ENCODE results near the gene APCDD1. TPM values are rescaled to one million over a fixed set of nuclear protein-coding genes. Genes with fewer than 3 reads are reported as not detected.

The APCDD1 gene
- polyA plus RNA-seq, 1 experiment, result 0.01 TPM

DNA sequence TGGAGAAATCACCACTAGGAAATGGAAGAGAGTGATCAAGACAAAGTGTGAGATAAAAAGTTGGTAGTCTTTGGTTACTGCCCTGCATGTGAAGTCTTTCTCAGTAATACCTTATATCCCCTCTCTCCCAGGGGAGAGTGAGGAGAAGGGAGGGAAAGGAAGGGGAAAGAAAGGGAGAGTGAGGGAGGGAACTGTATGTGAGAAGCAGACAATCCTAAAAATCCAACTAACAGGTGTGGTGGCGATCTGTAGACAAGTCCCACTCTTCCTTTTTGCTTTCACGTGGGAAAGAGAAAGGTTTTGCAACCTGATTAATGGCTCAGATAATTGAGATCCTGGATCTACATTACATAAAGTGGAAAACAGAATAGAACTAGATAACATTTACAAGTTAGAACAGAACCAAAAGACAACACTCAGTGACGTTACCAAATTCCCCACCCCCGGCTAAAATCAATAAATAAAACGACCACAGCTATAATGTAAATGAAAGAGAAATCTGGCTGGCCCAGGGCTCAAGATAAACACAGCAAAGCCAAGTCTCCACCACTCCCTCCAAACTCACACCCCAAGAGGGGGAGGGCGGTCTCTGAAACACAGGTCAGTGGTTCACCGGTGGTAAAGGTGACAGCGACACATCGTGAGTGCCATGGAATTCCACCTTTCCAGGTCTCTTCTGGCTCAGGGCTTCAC, 10.0 kb upstream of the APCDD1 start:
- Histone ChIP-seq H3K27ac (ENCODE audit: low read depth, low read length) (no peak overlapping the region), H3K4me3 (ENCODE audit: low read depth, low read length) (no peak overlapping the region), H3K9me3 (ENCODE audit: control insufficient read depth, insufficient read depth, low read length) (no peaks in the 10 kb centered on the region), H3K27me3 (ENCODE audit: control insufficient read depth, insufficient read depth, low read length) (peaks cover 6% of the 10 kb centered on the region)
- ChIA-PET CTCF (no interaction called here), POLR2A (no interaction called here)
- TF ChIP-seq CTCF (IDR thresholded peaks at IDR 0.05; ENCODE audit: low read depth, low read length), result no peak
- DNase-seq (ENCODE audit: low read depth, low spot score), result no peak

DNA sequence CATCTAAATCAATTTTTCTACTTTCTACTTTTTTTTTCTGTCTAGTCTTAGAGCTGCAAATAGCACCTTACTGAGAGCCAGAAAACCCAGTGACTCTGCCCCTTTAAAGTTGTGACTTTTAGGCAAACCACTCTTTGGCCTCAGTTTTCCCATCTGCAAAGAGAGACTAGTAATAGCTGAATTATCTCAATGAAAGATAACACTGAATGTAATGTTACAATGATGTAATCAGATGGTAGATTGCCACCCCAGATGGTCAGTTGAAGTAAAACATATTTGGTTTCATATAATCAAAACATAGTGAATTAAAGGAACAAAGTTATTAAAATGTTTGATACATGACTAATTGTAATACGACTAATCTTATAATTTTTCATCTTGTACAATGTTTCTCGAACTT, 5.0 kb upstream of the APCDD1 start:
- Histone ChIP-seq H3K27ac (ENCODE audit: low read depth, low read length) (no peak overlapping the region), H3K9me3 (ENCODE audit: control insufficient read depth, insufficient read depth, low read length) (peaks cover 3% of the 10 kb centered on the region; the same call in 1 of the 2 replicates), H3K4me3 (ENCODE audit: low read depth, low read length) (no peak overlapping the region), H3K27me3 (ENCODE audit: control insufficient read depth, insufficient read depth, low read length) (peaks cover 18% of the 10 kb centered on the region)
- DNase-seq (ENCODE audit: low read depth, low spot score), result no peak
- ChIA-PET CTCF (no interaction called here), POLR2A (no interaction called here)
- TF ChIP-seq CTCF (IDR thresholded peaks at IDR 0.05; ENCODE audit: low read depth, low read length), result no peak

DNA sequence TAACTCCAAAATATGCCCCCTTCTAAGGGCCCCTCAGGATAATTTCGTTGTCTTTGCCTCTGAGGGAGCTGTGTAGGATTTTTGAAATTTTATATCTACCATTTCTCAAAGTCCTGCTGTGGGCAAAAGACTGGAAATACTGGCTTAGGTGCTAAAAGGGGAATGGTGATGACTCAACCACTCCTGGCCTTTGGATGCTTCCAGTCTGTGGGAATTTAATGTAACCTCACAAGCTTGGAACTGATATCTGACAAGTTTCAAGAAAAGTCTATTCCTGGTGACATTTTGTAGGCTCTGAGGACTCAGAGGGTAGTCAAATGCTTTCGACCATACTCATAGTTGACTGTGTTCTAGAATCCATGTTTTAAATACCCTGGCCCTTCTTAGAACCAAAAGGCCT, 3.4 kb upstream of the APCDD1 start:
- H3K27me3 ChIP-seq (ENCODE audit: control insufficient read depth, insufficient read depth, low read length), result peaks cover 29% of the 10 kb centered on the region
- peaks cover 3% of the 10 kb centered on the region; the same call in 1 of the 2 replicates for H3K9me3 ChIP-seq (ENCODE audit: control insufficient read depth, insufficient read depth, low read length)
- H3K27ac ChIP-seq (ENCODE audit: low read depth, low read length), result no peak overlapping the region
- no peak overlapping the region for H3K4me3 ChIP-seq (ENCODE audit: low read depth, low read length)
- no peak for TF ChIP-seq CTCF (IDR thresholded peaks at IDR 0.05; ENCODE audit: low read depth, low read length)
- ChIA-PET POLR2A (no interaction called here), CTCF (no interaction called here)
- DNase-seq (ENCODE audit: low read depth, low spot score), result no peak

DNA sequence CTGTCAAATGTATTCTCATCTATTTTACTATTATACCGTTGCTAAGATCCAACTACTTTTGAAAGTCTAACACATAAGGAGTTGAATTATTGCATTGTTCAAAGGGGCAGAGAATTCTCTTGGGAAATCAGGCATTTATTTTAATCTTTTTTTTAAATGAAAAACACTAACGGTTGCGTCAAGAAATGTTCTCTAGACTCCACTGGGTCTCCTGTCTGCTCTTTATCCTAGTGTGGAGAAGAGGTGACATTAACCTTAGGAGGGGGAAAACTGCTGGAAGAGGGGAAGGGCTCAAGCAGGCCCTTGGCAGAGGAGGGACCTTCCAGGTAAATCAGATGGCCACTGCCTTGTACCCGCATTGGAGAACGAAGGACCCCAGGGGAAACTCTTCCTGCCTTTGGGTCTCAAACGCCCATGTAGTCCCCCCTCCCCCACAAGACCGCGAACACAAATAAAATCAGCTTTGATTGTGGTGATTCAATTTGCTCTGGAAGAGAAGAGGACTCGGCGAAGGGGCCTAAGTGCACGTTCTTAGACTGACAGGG, 1.1 kb upstream of the APCDD1 start:
- H3K27me3 ChIP-seq (ENCODE audit: control insufficient read depth, insufficient read depth, low read length), result peaks cover 41% of the 10 kb centered on the region
- no peak for DNase-seq (ENCODE audit: low read depth, low spot score)
- no peak overlapping the region for H3K4me3 ChIP-seq (ENCODE audit: low read depth, low read length)
- CTCF ChIA-PET, result no interaction called here
- H3K27ac ChIP-seq (ENCODE audit: low read depth, low read length), result no peak overlapping the region
- TF ChIP-seq CTCF (IDR thresholded peaks at IDR 0.05; ENCODE audit: low read depth, low read length), result no peak
- POLR2A ChIA-PET, result no interaction called here
- H3K9me3 ChIP-seq (ENCODE audit: control insufficient read depth, insufficient read depth, low read length), result peaks cover 3% of the 10 kb centered on the region; the same call in 1 of the 2 replicates

- no peak overlapping the region for H3K4me3 ChIP-seq (ENCODE audit: low read depth, low read length)
- CTCF ChIA-PET, result no interaction called here
- H3K27me3 ChIP-seq (ENCODE audit: control insufficient read depth, insufficient read depth, low read length), result peaks cover 41% of the 10 kb centered on the region
- no peak for DNase-seq (ENCODE audit: low read depth, low spot score)
- H3K27ac ChIP-seq (ENCODE audit: low read depth, low read length), result no peak overlapping the region
- TF ChIP-seq CTCF (IDR thresholded peaks at IDR 0.05; ENCODE audit: low read depth, low read length), result no peak
- POLR2A ChIA-PET, result no interaction called here
- peaks cover 3% of the 10 kb centered on the region; the same call in 1 of the 2 replicates for H3K9me3 ChIP-seq (ENCODE audit: control insufficient read depth, insufficient read depth, low read length)
Measured at GRCh38 chr18:10454681-10455557, 484 bp downstream of the APCDD1 start.

Data from AG04450 (cell line).